Inflammatory macrophage (primary cell): Measurements from ENCODE around the gene SPATC1L.
"Not testable (repeated sequence)": the region's sequence is repeated elsewhere in the genome, so short reads cannot be mapped to it uniquely, and the experiment has no call there.

Experiments
- DNase-seq, 2 donors: peaks; one replicate each; pipeline ENCODE4 v3.0.0-alpha.2; 2020 to 2022
- total RNA-seq, 18 experiments: gene quantifications; one replicate each; lab custom pipeline; 2026; ENCODE audit warnings: mixed read lengths in 6 of 18, inconsistent platforms in 2 of 18; lab: John Stamatoyannopoulos, UW

The SPATC1L gene
- total RNA-seq: 0.43 to 4.5 (median 2.2) reads per million in 18 experiments

DNA sequence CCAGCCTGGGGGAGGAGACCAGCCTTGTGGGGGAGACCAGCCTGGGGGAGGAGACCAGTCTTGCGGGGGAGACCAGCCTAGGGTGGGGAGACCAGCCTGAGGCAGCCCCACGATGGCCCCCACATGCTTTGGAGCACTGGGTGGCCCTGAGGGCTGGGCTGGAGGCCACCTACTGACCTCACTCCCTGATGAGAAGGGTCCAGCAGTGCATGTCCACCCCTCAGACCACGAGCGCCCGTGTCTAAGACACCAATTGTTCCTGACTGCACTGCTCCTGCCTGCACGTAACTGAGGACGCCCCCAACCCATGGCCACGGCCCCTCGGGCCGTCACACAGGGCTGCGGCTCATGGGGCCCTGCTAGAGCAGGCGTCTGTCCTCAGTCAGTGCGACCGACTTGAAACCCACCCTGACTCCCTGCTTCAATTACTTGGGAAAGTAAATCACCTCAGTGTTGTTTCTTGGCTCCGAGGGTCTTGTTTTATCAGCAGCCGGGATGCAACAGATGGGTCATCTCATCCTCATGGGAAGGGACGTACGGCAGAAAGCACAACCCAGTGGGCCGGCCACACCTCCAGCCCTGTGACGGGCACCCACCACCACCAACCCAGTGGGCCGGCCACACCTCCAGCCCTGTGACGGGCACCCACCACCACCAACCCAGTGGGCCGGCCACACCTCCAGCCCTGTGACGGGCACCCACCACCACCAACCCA, at the start of gene SPATC1L:
TSS of gene SPATC1L (minus strand) at position 550 of the 715 bp plus-strand sequence. CDS start 1,643 bp downstream, outside the sequence.
- peak; percentile 20 to 55 for DNase-seq

DNA sequence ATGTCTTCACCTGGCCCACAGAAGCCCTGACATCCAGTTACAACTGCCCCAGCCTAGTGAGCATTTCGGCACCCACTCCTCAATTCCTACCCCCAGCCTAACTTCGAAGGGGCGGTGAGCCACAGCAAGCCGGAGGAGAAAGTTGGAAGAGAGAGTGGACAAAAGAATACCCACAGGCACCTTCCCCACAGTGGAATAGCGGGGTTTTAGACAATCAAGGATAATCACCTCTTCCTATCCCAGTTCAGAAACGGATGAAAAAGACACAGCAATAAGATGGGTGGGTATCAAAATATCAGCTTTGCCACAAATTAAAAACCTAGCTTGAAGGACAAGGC, 45.6 kb upstream of the SPATC1L start:
- DNase-seq: no peak

DNA sequence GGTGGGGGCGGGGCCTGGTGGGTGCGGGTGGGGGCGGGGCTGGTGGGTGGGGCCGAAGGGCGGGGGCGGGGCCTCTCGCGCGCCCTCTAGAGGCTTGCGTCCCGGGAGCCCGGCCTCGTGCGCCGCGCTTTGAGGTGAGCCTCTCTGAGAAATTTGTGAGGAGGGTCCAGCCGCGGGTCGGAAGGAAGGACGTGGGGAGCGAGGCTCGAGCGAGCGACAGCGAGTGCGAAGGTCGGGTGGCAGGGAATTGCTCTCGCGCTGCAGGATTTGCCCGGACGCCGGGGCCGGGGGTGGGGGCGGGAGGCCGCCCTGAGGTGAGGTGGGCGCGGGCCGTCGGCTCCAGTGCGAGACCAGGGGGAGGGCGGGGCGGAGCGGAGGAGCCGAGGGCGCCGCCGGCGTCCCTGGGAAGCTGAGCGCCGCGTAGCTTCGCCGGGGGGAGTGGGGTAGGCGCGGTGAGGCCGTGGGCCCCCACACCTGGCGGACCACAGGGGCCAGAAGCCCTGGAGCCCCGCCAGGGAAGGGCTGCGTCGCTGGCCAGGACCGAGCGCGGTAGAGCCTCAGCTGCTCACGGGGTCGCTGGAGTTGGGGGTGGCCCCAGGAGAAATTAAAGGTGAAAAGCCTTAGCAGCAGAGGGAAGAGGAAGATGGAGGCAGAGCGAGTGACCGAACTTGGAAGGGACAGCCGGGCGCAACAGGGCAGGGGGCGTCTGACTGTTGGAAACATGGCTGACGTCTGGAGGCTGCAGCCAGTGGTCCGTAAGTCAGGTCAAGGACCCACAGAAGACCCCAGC, 45.1 kb upstream of the SPATC1L start:
- DNase-seq: no peak

DNA sequence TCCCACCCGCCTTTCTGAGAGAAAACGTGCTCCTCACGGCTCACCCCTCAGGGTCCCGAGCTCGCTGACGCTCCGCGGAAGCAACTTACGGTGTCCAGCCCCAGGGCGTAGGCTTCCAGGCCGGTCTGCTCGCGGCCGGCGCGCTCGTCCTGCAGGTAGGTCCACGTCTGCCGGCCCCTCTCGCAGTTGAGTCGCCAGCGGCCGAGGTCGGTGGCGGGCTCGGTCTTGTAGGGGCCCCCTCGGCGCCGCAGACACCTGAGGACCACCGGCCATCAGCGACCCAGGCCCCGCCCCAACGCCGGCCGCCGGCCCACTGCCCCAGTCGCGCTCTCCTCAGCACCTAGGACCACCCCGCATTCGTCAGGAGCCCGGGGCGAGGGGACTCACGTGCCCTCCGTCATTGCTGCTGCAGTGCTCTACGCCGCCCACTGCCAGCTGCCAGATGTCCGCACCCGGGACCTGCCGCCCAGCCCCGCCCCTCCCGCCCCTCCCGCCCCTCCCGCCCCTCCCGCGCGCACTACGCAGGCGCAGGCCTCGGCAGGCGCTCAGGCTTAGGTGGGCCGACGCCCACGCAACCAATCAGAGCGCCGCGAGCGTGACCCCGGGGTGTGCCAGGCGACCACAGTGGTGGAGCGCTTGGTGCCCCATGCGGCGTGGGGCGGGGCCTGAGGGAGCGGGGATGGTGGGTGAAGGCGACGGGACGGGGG, 44.2 kb upstream of the SPATC1L start, which contains the start of gene LSS:
TSS of gene LSS (minus strand) at position 430 of the 707 bp plus-strand sequence. CDS start at position 401, 29 bp downstream.
- DNase-seq: peak; percentile 92 to 96

DNA sequence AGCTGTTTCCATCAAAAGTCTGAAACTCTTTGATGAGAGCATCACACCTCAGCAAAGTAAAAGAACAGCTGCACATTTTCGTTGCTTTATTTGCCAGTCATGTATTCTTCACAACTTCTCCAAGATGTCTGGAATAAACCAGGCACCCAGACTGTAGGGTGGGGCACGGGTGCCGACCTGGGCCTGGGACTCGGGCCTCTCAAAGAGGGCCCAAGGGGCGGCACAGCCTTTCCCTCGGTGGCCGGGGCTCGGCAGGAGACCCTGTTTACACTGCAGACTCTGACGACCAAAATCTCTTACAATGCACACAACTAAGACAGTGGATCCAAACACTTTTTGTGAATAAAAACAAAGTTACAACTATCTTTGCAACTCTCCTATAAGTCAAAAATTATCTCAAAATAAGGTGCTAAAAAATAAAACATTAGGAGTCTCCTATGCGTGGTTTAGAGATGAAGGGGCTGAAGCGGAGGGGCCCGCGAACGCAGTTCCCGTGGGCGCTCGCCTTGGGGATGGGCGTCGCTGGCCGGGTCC, 43.6 kb upstream of the SPATC1L start:
- no peak for DNase-seq

DNA sequence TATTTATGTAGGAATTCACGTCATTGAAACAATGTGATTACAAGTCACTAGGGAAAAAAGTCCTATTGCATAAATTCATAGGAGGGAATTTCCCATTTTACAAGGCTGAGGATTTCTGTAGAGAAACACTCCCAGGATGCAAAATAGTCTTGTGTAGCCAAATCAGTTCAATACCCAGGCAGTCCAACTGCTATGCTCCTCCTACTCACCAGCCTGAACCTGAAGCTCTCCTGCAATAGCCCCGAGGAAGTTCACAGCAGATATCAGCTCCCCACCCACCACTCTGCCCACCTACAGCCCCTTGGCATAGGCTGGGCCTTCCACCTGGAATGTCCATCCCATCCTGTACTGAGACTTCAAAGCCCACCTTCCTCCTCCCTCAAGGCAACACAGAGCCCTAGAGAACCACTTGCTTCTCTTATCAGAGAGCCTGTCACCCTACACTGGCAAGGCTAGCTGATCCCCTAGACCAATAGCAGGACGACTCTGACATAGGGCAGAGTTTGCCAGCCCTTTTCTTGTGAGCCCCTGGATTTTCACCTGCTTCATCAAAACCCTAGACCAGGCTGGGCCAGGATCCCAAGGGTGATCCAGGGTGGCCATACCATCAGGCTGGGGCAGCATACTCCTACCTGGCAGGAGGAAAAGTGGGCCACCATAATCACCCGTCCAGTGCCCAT, 42.8 kb upstream of the SPATC1L start:
- DNase-seq: peak; percentile 39 to 51

DNA sequence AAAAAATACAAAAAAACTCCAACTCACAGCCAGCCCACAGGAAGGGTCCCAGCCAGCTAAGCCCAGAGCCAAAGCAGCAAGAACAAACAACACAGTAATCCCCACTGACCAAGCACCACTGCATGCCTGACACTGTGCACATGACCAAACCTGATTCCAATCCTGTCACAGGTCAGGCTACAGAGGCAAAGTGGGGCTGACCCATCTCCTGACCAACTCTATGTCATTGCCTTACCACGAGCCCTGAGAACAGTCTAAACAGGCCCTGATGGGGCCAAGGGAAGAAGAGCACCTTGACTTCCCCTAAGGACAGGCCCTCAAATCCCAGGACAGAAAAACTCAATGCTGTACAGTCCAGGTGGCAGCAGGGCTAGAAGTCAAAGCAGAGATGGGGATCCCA, 41.9 kb upstream of the SPATC1L start:
- DNase-seq: no peak

DNA sequence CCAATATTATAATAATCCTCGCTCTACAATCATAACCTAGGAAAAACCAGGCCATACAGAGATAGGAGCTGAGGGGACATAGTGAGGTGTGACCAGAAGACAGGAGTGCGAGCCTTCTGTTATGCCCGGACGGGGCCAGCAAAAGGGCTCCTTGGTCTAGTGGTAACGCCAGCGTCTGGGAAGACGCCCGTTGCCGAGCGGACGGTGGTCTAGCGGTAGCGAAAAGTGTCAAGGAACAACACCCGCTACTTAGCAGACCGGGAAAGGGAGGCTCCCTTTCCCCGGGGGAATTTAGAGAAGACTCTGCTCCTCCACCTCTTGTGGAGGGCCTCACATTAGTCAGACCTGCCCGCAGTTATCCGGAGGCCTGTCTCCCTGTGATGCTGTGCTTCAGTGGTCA, 39.4 kb upstream of the SPATC1L start:
- not testable (repeated sequence) for DNase-seq

DNA sequence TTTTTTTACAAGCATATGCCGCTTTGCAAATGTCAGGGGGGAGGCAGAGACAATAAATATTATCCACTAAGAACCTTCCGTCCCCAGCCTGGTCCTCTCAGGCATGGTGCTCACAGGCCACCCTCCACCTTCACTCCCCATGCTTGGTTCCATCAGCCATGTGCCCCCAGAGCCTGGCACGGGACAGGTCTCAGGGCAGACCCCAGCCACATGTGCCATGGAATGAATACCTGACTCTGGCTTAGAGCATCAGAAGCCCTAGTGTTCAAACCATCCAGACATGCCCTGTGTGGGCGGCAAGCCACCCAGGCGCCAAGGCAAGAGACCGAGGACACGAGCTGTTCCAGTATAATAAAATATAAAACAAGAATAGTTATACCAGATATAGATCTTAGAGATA, 39.0 kb upstream of the SPATC1L start:
- no peak for DNase-seq

DNA sequence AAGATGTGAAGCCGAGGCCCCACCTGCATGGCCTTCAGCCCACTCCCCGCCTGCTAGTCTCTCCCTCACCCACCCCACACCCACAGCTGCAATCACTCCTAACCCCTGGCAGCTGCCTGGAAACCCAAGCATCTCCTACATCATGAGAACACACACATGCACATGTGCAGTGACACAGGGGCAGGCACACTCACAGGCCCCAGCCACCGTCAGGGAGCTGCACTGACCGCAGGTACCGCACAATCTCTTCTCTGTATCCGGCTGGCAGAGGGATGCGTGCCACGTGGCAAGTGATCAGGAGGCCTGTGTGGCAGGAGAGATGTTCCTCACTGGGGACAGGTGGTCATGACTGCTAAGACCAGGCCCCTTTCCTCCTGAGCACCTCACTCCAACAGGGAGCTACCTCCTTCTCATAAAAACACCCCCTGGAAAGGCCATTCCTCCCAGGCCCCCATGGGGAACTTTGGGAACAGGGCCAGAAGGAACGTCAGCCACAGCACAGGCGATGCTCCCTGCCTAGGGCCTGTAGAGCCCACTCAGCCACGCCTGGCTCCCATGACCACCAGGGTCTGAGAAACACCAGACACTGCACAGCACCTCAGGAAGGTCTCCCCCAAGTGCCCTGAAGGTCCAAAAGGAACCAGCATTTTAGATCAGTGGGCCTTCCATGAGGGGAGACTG, 38.3 kb upstream of the SPATC1L start:
- DNase-seq: no peak

DNA sequence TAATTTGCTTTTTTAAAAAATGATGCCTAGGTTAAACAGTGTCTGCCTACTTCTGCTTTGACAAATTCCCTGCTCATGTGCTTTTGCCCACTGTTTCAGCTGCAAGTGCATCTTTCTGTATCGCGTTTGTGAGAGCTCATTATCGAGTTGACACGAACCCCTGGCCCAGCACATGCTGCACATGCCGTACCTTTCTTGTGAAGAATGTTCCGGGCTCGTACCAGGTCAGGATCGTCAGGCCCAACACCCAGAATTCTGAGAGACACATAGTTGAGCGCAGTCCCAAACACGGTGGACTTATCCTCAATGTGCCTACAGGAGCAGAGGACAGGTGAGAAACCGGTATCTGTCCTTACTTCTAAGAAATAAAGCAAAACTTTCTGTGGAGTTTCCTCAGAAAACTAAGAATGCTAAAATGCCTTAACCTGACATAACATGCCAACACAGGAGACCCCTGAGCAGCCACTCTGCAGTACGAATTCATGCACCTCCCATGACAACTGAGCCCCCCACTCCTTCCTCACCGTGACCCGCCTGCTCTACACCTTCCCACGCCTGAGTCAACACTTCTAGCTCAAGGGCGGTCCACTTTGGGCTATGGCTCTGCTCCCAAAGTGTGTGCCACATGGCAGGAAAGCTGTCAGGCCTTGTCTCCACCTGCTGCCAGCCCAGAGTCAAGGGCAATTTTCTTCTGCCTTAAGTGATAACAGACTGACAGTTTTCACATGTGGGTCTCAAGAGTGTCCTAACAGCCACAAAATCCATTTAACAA, 37.6 kb upstream of the SPATC1L start:
- DNase-seq: no peak

DNA sequence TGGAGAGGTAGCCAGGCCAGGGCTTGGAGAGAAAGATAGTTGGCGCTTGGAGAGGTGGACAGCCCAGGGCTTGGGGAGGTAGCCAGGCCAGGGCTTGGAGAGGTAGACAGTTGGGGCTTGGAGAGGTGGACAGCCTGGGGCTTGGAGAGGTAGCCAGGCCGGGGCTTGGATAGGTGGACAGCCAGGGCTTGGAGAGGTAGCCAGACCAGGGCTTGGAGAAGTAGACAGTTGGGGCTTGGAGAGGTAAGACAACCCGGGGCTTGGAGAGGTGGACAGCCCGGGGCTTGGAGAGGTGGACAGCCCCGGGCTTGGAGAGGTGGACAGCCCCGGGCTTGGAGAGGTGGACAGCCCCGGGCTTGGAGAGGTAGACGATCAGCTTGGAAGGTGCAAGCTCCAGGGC, 36.6 kb upstream of the SPATC1L start:
- no peak for DNase-seq

DNA sequence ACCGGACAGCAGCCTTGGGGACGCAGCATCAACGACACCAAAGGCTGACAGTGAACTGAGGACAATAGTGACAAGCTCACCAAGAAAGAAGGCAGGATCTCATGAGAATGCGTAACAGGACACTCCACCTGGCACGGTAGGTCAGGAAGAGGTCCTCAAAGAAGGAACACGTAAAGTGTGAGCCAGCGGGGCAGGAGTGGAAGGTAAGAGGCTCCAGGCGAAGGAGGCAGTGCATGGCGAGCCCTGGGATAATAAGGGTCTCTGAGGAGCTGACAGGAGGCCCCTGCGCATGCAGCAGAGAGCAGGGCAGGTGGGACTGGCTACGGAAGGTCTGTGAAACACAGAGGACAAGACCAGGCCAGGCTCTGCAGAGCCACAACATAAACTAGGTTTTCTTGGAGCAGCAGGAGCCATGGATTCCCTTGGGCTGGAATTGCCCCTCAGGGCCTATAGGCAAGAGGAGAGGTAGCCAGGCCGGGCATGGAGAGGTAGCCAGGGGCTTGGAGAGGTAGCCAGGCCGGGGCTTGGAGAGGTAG, 36.1 kb upstream of the SPATC1L start:
- no peak for DNase-seq

DNA sequence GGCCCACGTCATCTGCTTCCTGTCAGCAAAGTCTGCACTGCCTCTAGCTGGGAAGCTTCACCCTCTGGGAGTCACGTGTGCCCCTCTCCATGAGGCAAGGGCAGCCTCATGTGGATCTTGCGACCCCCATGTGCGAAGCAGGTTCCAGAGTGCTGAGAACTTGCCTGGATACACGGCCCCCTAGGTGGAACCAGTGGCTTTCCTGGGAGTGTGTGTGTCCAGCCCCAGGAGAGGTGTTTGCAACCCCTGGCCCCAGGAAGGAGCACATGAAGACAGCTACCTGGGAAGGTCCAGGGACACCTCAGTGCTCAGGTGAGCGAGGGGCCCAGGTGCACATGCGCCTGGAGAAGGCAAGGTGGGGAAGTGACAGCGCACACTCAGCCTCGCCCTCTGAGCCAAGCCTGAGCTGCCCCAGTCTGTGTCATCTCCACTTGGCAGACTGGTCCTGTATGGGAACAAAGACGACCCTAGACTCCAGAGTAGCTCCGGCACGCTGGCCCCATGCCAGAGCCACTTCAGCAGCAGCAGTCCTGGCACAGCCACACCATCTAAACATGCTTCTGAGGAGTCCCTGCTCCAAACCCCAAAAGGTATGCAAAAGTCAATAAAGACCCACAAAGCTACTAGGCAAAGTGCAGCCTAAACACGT, 35.5 kb upstream of the SPATC1L start:
- no peak for DNase-seq

DNA sequence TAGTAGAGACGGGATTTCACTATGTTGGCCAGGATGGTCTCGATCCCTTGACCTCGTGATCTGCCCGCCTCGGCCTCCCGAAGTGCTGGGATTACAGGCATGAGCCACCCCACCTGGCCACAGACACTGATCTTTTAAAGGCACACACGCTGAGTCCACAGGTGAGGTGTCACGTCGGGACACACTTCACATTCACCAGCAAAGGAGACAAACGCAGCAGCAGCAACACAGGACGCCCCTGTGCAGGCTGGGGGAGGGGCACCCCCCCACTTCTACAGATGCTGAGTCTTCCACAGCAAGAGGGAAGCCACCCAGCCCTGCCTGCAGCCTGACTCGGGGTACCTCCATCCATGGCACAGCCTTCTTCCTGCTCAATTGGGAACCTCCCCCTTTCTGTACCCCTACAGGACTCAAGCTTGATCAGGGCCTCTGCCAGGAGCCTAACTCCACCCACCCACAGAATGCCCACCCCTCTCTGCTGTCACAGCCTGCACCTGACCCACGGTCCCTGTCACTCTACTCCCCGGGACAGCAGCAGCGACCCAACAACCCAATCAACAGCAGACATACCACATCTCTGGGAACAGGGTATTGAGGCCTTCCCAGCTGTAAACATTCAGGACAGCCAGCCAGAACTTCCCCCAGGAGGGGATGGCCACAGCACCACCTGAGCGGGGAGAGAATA, 34.8 kb upstream of the SPATC1L start:
- no peak for DNase-seq

DNA sequence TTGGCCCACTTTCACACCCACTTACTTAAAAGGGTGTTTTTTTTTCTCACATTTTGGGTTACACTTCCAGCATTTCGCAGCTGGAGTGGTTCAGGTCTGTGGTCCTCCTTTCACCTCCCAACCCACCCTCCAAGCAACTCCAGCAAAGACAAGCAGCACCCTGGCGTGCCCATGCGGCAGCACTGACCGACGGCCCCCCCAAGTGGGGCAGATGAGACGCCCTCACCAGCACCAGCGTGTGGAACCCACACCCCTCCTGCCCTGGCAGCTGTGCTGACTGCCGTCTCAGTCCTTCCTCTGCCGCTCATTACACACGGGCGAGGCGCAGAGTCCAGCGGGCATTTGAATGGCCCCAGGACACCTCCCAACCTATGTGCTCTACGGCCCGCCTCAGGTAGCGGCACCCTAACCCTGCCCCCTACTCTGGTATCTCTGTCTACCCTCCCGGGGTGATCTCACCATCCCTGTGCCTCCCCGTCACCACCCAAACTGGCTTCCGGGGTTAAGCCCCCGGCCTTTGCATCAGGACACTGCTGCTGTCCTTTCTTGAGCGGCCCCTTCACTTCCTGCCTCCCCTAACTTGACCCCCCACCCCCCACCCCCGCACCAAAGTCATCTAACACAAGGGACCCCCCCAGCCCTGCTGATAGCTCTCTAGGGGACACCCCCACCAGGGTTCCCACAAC, 33.4 kb upstream of the SPATC1L start:
- no peak for DNase-seq

DNA sequence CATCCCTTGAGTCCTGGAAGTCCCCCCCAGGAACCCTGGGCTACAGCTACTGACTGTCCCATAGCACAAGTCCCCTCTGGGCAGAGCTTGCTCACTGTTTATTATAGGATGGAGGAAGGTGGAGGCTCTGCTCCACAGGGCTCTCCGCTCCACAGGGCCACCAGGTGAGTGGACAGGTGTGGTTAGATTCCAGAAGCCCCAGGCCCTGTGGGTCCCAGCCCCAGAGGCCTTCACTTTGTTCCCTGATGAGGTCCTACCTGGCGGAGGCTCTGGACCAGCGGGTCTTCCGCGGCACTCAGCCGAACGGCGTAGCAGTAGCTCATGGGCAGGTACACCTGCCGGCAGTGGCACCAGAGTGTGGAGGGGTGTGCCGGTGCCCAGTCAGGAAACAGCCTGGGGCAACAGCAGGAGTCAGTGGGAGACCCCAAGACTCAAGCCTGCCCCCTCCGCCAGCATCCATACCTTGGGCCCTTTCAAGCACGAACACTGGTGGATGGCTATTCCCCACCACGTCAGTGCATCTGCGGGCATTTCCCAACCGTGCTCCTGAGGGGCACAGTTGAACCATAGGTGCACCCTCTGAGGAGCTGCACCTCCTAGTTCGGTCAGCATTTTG, 32.0 kb upstream of the SPATC1L start:
- no peak for DNase-seq

DNA sequence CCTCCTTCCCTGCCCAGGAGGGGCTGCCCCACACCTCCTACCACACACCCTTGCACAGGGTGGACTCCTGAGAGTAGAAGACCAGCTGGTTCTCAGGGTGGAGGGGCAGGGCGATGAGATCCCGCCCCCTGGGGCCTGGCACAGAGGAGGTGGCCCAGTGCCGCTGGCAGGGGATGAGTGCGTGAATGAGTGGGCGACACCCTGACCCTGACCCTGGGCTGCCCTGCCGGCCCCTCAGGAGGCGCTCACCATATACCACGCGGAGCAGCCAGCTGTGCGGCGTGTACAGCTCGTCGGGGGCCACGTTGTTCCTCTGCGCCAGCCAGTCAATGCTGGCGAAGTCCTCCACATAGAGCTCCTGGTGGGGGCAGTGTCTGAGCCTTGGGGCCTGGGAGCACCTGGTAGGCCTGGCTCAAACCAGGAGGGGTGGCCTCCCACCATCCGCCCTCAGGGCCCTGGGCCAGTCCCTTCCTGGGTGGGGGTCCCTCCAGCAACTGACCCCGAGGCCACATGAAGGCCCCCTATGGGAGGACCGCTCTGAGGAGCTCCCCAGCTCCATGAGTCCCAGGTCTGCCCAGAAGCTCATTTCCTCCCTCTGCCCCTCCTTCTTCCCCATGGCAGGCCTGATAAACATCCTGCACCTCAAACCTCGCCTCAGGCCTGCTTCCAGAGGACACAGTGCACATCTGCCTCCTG, 31.3 kb upstream of the SPATC1L start:
- no peak for DNase-seq
